ENCODE results near the gene CELF3.
A peak's percentile ranks its signal among the peaks of the same experiment; 100 is the strongest.

The CELF3 gene

GRCh38 chr1:151716771-151717631 lies at the start of gene CELF3:
Gene CELF3, minus strand, starts transcription at chr1:151716803. Its CDS starts 783 bp downstream, at chr1:151716020.
- DNase-seq = no peak
- in situ Hi-C loops (cut with HindIII; ENCODE audit: low pct_ligation_motif_present, low sequenced_read_pairs) = no loop called here
- H3K27me3 ChIP-seq (replicated peaks) = peaks cover 48% of the 10 kb centered on the region

GRCh38 chr1:151763990-151764389 lies 47.4 kb upstream of the CELF3 start:
- no peaks in the 10 kb centered on the region for H3K27me3 ChIP-seq (replicated peaks)
- H3K27ac ChIP-seq = peak overlapping the region; percentile 72
- TF ChIP-seq CTCF (IDR thresholded peaks at IDR 0.05; ENCODE audit: low read depth, low read length, missing control alignments) = no peak
- no peak for DNase-seq
- peaks cover 23% of the 10 kb centered on the region for H3K36me3 ChIP-seq (replicated peaks)
- in situ Hi-C loops (cut with HindIII; ENCODE audit: low pct_ligation_motif_present, low sequenced_read_pairs) = no loop called here
- H3K4me3 ChIP-seq (ENCODE audit: low read depth, low read length) = peak overlapping the region; percentile 91

More at GRCh38 chr1:151716771-151717631, at the start of gene CELF3:
- no peak within 1 kb of the TSS for H3K4me3 ChIP-seq (ENCODE audit: low read depth, low read length)
- TF ChIP-seq CTCF (IDR thresholded peaks at IDR 0.05; ENCODE audit: low read depth, low read length, missing control alignments) = no peak
- no peak within 1 kb of the TSS for H3K27ac ChIP-seq
- H3K36me3 ChIP-seq (replicated peaks) = no peaks in the 10 kb centered on the region

GRCh38 chr1:151762941-151763921 lies 46.6 kb upstream of the CELF3 start, which contains the start of gene MRPL9:
Gene MRPL9, minus strand, starts transcription at chr1:151763496. Its CDS starts 17 bp downstream, at chr1:151763479.
- peaks cover 23% of the 10 kb centered on the region for H3K36me3 ChIP-seq (replicated peaks)
- peak within 1 kb of the TSS; percentile 91 for H3K4me3 ChIP-seq (ENCODE audit: low read depth, low read length)
- DNase-seq = peak; percentile 77
- no peaks in the 10 kb centered on the region for H3K27me3 ChIP-seq (replicated peaks)
- TF ChIP-seq CTCF (IDR thresholded peaks at IDR 0.05; ENCODE audit: low read depth, low read length, missing control alignments) = no peak
- peak within 1 kb of the TSS; percentile 72 for H3K27ac ChIP-seq
- in situ Hi-C loops (cut with HindIII; ENCODE audit: low pct_ligation_motif_present, low sequenced_read_pairs) = no loop called here

- Histone ChIP-seq H3K27me3 (replicated peaks) (no peaks in the 10 kb centered on the region), H3K4me3 (ENCODE audit: low read depth, low read length) (no peak overlapping the region), H3K27ac (no peak overlapping the region), H3K36me3 (replicated peaks) (peaks cover 23% of the 10 kb centered on the region)
- no peak for DNase-seq
- TF ChIP-seq CTCF (IDR thresholded peaks at IDR 0.05; ENCODE audit: low read depth, low read length, missing control alignments) = no peak
- in situ Hi-C loops (cut with HindIII; ENCODE audit: low pct_ligation_motif_present, low sequenced_read_pairs) = no loop called here
These were observed 44.2 kb upstream of the CELF3 start for GRCh38 chr1:151760597-151761385.

DNA sequence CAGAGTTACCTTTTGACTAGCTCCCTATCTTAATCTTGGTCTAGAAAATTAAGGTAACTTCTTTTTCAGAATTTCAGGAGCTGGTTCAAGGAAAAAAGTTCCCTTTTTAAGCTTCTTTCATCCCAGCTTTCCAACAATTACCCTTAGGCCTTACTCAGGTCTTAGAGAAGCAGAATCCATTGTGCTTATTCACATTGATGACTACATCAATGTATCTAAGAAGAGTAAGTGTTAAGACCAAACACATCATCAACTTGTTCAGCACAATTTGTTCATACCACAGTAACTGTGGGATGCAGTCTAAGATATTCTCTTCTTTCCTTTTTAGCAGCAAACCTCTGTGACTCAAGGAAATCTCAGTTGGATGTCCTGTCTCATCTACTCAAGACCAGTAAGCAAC lies 42.6 kb upstream of the CELF3 start:
- DNase-seq = no peak
- in situ Hi-C loops (cut with HindIII; ENCODE audit: low pct_ligation_motif_present, low sequenced_read_pairs) = no loop called here

More for the DNA sequence above, 42.6 kb upstream of the CELF3 start:
- no peak overlapping the region for H3K27ac ChIP-seq
- H3K27me3 ChIP-seq (replicated peaks) = no peaks in the 10 kb centered on the region
- no peak for TF ChIP-seq CTCF (IDR thresholded peaks at IDR 0.05; ENCODE audit: low read depth, low read length, missing control alignments)
- no peak overlapping the region for H3K4me3 ChIP-seq (ENCODE audit: low read depth, low read length)
- H3K36me3 ChIP-seq (replicated peaks) = peaks cover 23% of the 10 kb centered on the region

All from brain microvascular endothelial cell (primary cell).